HEK293 (cell line): ENCODE results near the gene TRUB1.

Experiments
- GLIS2 ChIP-seq: fragments of 450-650 bp; formaldehyde crosslinking; IDR thresholded peaks from 2 replicates; pipeline ENCODE4 v1.5.1; 2016; ENCODE audit warnings: missing biosample characterization, missing genetic modification characterization
- ZBTB1 ChIP-seq: fragments of 450-650 bp; formaldehyde crosslinking; IDR thresholded peaks from 2 replicates; pipeline ENCODE4 v1.5.1; 2016; ENCODE audit warnings: missing biosample characterization, missing genetic modification characterization
- ZNF354C ChIP-seq: fragments of 450-650 bp; formaldehyde crosslinking; IDR thresholded peaks from 2 replicates; pipeline ENCODE4 v1.5.1; 2016; ENCODE audit warnings: missing biosample characterization, missing genetic modification characterization, low read depth, borderline replicate concordance
- ZNF449 ChIP-seq: fragments of 450-650 bp; formaldehyde crosslinking; IDR thresholded peaks from 2 replicates; pipeline ENCODE4 v1.5.1; 2017; ENCODE audit warnings: missing biosample characterization, mild to moderate bottlenecking, missing genetic modification characterization, moderate library complexity
- ZNF529 ChIP-seq: fragments of 450-650 bp; formaldehyde crosslinking; IDR thresholded peaks from 2 replicates; pipeline ENCODE4 v1.5.1; 2017; ENCODE audit warnings: missing genetic modification characterization, missing biosample characterization; ENCODE audit not compliant: insufficient replicate concordance
- ZSCAN5A ChIP-seq: fragments of 450-650 bp; formaldehyde crosslinking; IDR thresholded peaks from 2 replicates; pipeline ENCODE4 v1.5.1; 2016; ENCODE audit warnings: missing biosample characterization, missing genetic modification characterization
- TF ChIP-seq, protein P1 (sequence below): fragments of 450-650 bp; formaldehyde crosslinking; IDR thresholded peaks from 2 replicates; pipeline ENCODE4 v1.5.1; 2016; ENCODE audit warnings: missing biosample characterization, missing genetic modification characterization

DNA sequence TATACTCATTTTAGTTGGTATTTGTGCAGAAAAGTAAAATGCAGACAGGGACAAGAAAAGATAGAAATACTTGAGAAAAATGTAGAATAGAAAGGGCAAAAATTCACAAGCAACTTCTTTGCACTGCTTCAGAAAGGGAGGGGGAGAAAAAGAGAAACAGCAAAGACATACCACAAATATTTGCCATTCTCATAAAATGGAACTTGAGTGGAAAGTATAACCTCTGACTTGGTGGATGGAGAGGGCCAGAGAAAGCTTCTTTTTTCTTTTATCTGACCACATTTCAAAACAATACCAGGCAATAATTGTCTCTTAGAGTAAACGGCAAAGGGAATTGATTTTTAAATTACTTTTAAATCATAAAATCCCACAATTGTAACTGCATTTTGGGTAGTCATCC is 35.8 kb upstream of the TRUB1 start:
- TF ChIP-seq ZNF354C (no peak), ZBTB1 (tag by site-specific recombination) (no peak), ZNF449 (tag by site-specific recombination) (no peak), GLIS2 (tag by site-specific recombination) (no peak), ZNF529 (tag by site-specific recombination) (no peak), ZSCAN5A (tag by site-specific recombination) (no peak)
- TF ChIP-seq, protein P1, sequence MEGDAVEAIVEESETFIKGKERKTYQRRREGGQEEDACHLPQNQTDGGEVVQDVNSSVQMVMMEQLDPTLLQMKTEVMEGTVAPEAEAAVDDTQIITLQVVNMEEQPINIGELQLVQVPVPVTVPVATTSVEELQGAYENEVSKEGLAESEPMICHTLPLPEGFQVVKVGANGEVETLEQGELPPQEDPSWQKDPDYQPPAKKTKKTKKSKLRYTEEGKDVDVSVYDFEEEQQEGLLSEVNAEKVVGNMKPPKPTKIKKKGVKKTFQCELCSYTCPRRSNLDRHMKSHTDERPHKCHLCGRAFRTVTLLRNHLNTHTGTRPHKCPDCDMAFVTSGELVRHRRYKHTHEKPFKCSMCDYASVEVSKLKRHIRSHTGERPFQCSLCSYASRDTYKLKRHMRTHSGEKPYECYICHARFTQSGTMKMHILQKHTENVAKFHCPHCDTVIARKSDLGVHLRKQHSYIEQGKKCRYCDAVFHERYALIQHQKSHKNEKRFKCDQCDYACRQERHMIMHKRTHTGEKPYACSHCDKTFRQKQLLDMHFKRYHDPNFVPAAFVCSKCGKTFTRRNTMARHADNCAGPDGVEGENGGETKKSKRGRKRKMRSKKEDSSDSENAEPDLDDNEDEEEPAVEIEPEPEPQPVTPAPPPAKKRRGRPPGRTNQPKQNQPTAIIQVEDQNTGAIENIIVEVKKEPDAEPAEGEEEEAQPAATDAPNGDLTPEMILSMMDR: no peak
